HG02798 (cell line): ENCODE data around the gene NME7.
"Not testable (repeated sequence)": the region's sequence is repeated elsewhere in the genome, so short reads cannot be mapped to it uniquely, and the experiment has no call there.

Experiments used
- ATAC-seq: cut with Tn5 transposase; IDR thresholded peaks from one replicate; pipeline ENCODE4 v1.9.1; 2021; ENCODE audit warnings: mild to moderate bottlenecking; ENCODE audit not compliant: unreplicated experiment, poor library complexity

NME7 gene

GRCh38 chr1:169138866-169139670 is 228.5 kb downstream of the NME7 start:
- ATAC-seq: peak; percentile 87

- ATAC-seq: no peak
These were observed 230.2 kb downstream of the NME7 start for GRCh38 chr1:169137357-169137756.

GRCh38 chr1:169133801-169134502 is 233.6 kb downstream of the NME7 start:
- ATAC-seq: no peak

- no peak for ATAC-seq
These were observed 234.4 kb downstream of the NME7 start for GRCh38 chr1:169133228-169133576.

- no peak for ATAC-seq
These were observed 234.9 kb downstream of the NME7 start for GRCh38 chr1:169132512-169133227.

GRCh38 chr1:169130683-169131082 is 236.9 kb downstream of the NME7 start:
- ATAC-seq: no peak

- ATAC-seq: no peak
These were observed 238.3 kb downstream of the NME7 start for GRCh38 chr1:169129109-169129784.

- ATAC-seq: no peak
These were observed 239.0 kb downstream of the NME7 start for GRCh38 chr1:169128562-169128961.

GRCh38 chr1:169127305-169127704 is 240.3 kb downstream of the NME7 start:
- ATAC-seq: no peak

GRCh38 chr1:169126335-169126734 is 241.3 kb downstream of the NME7 start:
- no peak for ATAC-seq

GRCh38 chr1:169125597-169125996 is 242.0 kb downstream of the NME7 start:
- not testable (repeated sequence) for ATAC-seq

- ATAC-seq: no peak
These were observed 243.1 kb downstream of the NME7 start for GRCh38 chr1:169124459-169124858.

- peak; percentile 50 for ATAC-seq
These were observed 244.6 kb downstream of the NME7 start for GRCh38 chr1:169122976-169123375.

- no peak for ATAC-seq
These were observed 246.3 kb downstream of the NME7 start for GRCh38 chr1:169121146-169121923.

- ATAC-seq: no peak
These were observed 247.5 kb downstream of the NME7 start for GRCh38 chr1:169120066-169120465.

- no peak for ATAC-seq
These were observed 248.2 kb downstream of the NME7 start for GRCh38 chr1:169119405-169119804.

- ATAC-seq: no peak
These were observed 249.4 kb downstream of the NME7 start for GRCh38 chr1:169118227-169118626.

- no peak for ATAC-seq
These were observed 250.0 kb downstream of the NME7 start for GRCh38 chr1:169117599-169117998.

GRCh38 chr1:169117014-169117413 is 250.6 kb downstream of the NME7 start:
- ATAC-seq: no peak
